Mucosa of descending colon (tissue), 3 donors: ENCODE results near the gene EIF4E3. TPM values are rescaled to one million over a fixed set of nuclear protein-coding genes. Genes with fewer than 3 reads are reported as not detected.

Source experiments
- ATAC-seq: fragments of 200-7000 bp; cut with Tn5 transposase; one replicate; pipeline ENCODE4 v1.9.1; 2020; ENCODE audit warnings: mild to moderate bottlenecking, moderate library complexity
- DNase-seq, 3 donors: peaks; one replicate each; pipeline ENCODE4 v3.0.0-alpha.2; 2020
- H3K36me3 ChIP-seq: fragments of 200-600 bp; one replicate; pipeline ENCODE4 v1.8.0; 2021; ENCODE audit warnings: low read depth, mild to moderate bottlenecking
- H3K4me1 ChIP-seq: fragments of 200-600 bp; one replicate; pipeline ENCODE4 v1.8.0; 2021; ENCODE audit warnings: low read depth, mild to moderate bottlenecking
- H3K4me3 ChIP-seq: fragments of 200-600 bp; one replicate; pipeline ENCODE4 v1.8.0; 2021; ENCODE audit warnings: mild to moderate bottlenecking
- H3K9me3 ChIP-seq: fragments of 200-600 bp; one replicate; pipeline ENCODE4 v1.8.0; 2021; ENCODE audit warnings: mild to moderate bottlenecking
- intact Hi-C, 2 donors: fragments of 100-400 bp; cut with DNase I in 1 of 2; cut with micrococcal nuclease in 1 of 2; formaldehyde crosslinking; loops; one replicate each; pipeline versions ENCODE4 v1.11.0 to v1.11.1; 2022; cut with DNase I, micrococcal nuclease
- total RNA-seq, 3 donors: library from RNA; stranded (reverse); fragmentation: NEBNext Ultra II Directional in 2 of 3; extraction: Animal tissue kit (Norgen Biotek cat#: 25700) in 2 of 3; gene quantifications; one replicate each; pipeline versions ENCODE4 v1.2.1 to v1.2.4, GENCODE V29; 2021 to 2023
- TF ChIP-seq, protein P1 (sequence below): fragments of 200-600 bp; IDR thresholded peaks from one replicate; pipeline ENCODE4 v1.8.0; 2022; ENCODE audit warnings: antibody characterized with exemption, mild to moderate bottlenecking
- donor health status: DM: no; HTN: no; CAD: no; lungs with moderate emphysema.
- donor health status: DM: no; HTN: no; CAD: no.
- donor health status: DM: no; HTN: yes; CAD: no.

The EIF4E3 gene
- total RNA-seq, 3 donors from 2014 or later: 40.6 to 57.1 (median 48.4) TPM

DNA sequence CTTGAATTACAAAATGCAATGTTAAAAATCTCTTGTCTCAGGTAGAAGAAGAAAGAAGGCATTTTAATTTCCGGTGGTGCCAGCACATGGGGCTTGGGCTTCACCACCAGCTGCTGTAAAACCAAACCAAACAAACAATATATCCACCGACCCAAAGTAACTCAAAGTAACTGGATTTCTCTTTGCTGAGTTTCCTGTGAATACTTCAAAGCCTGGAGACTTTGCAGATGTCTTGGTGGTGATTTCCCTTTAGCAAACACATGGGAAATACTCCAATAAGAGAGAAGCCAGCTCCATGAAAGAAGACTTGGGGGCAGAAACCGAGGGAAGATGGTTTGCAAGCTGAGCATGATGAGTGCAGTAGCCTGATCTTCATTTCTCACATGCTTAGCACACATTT lies 62.6 kb downstream of the EIF4E3 start:
- Histone ChIP-seq H3K36me3 (no peaks in the 10 kb centered on the region), H3K9me3 (no peaks in the 10 kb centered on the region), H3K4me1 (no peaks in the 10 kb centered on the region), H3K4me3 (no peak overlapping the region)
- DNase-seq (no peak), ATAC-seq (no peak)
- intact Hi-C loops: no loop called here
- TF ChIP-seq, protein P1, sequence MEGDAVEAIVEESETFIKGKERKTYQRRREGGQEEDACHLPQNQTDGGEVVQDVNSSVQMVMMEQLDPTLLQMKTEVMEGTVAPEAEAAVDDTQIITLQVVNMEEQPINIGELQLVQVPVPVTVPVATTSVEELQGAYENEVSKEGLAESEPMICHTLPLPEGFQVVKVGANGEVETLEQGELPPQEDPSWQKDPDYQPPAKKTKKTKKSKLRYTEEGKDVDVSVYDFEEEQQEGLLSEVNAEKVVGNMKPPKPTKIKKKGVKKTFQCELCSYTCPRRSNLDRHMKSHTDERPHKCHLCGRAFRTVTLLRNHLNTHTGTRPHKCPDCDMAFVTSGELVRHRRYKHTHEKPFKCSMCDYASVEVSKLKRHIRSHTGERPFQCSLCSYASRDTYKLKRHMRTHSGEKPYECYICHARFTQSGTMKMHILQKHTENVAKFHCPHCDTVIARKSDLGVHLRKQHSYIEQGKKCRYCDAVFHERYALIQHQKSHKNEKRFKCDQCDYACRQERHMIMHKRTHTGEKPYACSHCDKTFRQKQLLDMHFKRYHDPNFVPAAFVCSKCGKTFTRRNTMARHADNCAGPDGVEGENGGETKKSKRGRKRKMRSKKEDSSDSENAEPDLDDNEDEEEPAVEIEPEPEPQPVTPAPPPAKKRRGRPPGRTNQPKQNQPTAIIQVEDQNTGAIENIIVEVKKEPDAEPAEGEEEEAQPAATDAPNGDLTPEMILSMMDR: no peak

DNA sequence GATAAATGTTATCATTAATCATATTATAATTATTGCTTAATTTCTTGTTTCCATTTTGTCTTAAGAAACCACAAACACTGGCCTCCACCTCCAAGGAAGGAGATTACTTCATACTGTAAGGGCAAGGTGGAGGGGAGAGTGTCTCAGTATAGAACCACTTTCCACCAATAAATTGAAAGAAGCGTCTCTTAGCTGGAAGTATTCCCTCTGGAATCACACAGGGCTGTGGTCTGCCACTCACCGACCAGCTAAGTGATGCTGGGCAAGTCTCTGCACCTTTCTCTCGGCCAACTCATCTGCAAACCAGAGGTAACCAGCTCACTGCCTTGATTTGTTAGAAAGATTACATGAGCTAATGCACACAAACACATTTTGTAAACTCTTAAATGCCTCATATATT lies 63.1 kb downstream of the EIF4E3 start:
- intact Hi-C loops: no loop called here
- Histone ChIP-seq H3K4me3 (no peak overlapping the region), H3K36me3 (no peaks in the 10 kb centered on the region), H3K4me1 (no peaks in the 10 kb centered on the region), H3K9me3 (no peaks in the 10 kb centered on the region)
- TF ChIP-seq, protein P1: no peak
- no peak for ATAC-seq
- DNase-seq: no peak

DNA sequence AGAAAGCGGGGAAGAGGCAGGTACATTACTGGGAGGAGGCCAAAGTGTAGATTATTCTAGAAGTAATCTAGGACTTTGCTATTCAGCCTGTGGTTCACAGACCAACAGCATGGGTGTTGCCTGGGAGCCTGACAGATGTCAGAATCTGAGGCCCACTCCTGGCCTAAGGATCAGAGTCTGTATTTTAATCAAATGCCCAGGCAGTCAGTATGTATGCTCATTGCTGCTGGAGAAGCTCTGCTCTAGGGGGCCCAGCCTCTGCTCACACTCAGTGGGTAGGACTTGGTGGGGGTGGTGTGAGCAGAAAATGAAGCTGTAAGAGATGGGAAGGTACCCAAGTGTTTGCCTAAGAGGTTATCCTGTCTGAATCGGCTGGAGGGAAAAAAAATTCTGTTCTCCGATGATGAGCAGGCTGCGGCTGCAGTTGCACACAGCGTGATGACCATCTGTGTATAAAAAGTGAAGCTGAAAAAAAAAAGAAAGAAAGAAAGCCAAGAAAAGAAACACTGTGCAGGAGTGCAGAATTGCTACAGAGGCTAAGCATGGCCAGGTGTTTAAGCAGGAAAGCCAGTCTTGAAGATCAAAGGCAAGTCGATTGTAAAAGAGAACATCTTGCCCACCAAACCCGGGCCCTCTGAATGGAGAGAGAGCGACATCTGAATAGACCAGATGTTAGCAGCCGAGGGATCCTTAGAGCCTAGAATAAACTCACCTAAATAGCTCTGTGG lies 65.2 kb downstream of the EIF4E3 start:
- no peaks in the 10 kb centered on the region for H3K36me3 ChIP-seq
- no peak for DNase-seq
- no peaks in the 10 kb centered on the region for H3K9me3 ChIP-seq
- TF ChIP-seq, protein P1: no peak
- no peak overlapping the region for H3K4me3 ChIP-seq
- no peak for ATAC-seq
- H3K4me1 ChIP-seq: no peaks in the 10 kb centered on the region
- intact Hi-C loops: no loop called here

- TF ChIP-seq, protein P1: no peak
- Histone ChIP-seq H3K4me3 (no peak overlapping the region), H3K36me3 (no peaks in the 10 kb centered on the region), H3K9me3 (no peaks in the 10 kb centered on the region), H3K4me1 (no peaks in the 10 kb centered on the region)
- ATAC-seq: peak; percentile 24
- DNase-seq: peak; percentile 27 to 54 (median 42)
- intact Hi-C loops: no loop called here
Measured at GRCh38 chr3:71657831-71658530, 67.2 kb downstream of the EIF4E3 start.

DNA sequence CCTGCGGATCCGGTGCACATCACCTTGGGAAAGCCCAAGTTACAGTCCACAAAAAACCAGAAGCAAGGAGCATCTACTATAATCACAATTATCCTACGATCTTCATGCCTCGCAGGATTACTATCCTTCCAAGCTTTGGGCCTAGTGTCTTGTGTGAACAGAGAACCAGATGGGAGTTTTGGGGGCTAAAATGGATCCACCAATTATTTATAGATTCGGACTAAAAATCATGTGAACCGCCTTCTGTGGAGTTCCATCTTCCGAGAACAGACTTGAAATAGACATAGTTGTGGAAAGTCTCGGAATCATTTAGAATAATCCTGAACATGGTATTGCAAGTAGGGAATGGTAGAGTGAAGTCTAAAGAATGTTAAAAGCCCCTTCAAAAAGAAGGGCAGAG lies 70.1 kb downstream of the EIF4E3 start:
- no peaks in the 10 kb centered on the region for H3K36me3 ChIP-seq
- ATAC-seq (no peak), DNase-seq (no peak)
- peaks cover 4% of the 10 kb centered on the region for H3K4me1 ChIP-seq
- intact Hi-C loops: no loop called here
- TF ChIP-seq, protein P1: no peak
- H3K4me3 ChIP-seq: no peak overlapping the region
- H3K9me3 ChIP-seq: no peaks in the 10 kb centered on the region
